MM.1S (cell line): ENCODE data around the gene PREX1.

Source experiments
- DNase-seq: peaks from one replicate; pipeline ENCODE4 v3.0.0-alpha.2; 2015
- H2AFZ ChIP-seq: fragments of 300-600 bp; sonication (generic); 2 replicates; pipeline ENCODE4 v1.6.0; 2016; ENCODE audit warnings: antibody characterized with exemption, low read length
- H3F3A ChIP-seq: fragments of 300-600 bp; sonication (generic); 2 replicates; pipeline ENCODE4 v1.6.1; 2016; ENCODE audit warnings: mild to moderate bottlenecking, antibody characterized with exemption, low read length, moderate library complexity, mixed read lengths; ENCODE audit not compliant: insufficient read depth
- H3K27ac ChIP-seq: fragments of 300-600 bp; sonication (generic); 2 replicates; pipeline ENCODE4 v1.5.1; 2016; ENCODE audit warnings: mild to moderate bottlenecking, low read length
- H3K27me3 ChIP-seq: fragments of 300-600 bp; sonication (generic); replicated peaks from 2 replicates; pipeline ENCODE4 v1.6.0; 2016; ENCODE audit warnings: low read length; ENCODE audit not compliant: insufficient read depth
- H3K36me3 ChIP-seq: fragments of 300-600 bp; sonication (generic); replicated peaks from 2 replicates; pipeline ENCODE4 v1.6.1; 2016; ENCODE audit warnings: mild to moderate bottlenecking, low read length, mixed read lengths; ENCODE audit not compliant: insufficient read depth
- H3K4me1 ChIP-seq: fragments of 300-600 bp; sonication (generic); 2 replicates; pipeline ENCODE4 v1.6.1; 2016; ENCODE audit warnings: low read length, mixed read lengths
- H3K4me2 ChIP-seq: fragments of 300-600 bp; sonication (generic); 2 replicates; pipeline ENCODE4 v1.6.0; 2016; ENCODE audit warnings: low read depth, low read length
- H3K4me3 ChIP-seq: fragments of 300-600 bp; sonication (generic); 2 replicates; pipeline ENCODE4 v1.5.1; 2016; ENCODE audit warnings: low read length, mixed read lengths
- H3K79me2 ChIP-seq: fragments of 300-600 bp; sonication (generic); 2 replicates; pipeline ENCODE4 v1.6.1; 2016; ENCODE audit warnings: mixed run types, low read length, mixed read lengths
- H3K9ac ChIP-seq: fragments of 300-600 bp; sonication (generic); 2 replicates; pipeline ENCODE4 v1.6.1; 2016; ENCODE audit warnings: low read length, mixed read lengths
- H3K9me2 ChIP-seq: fragments of 300-600 bp; sonication (generic); replicated peaks from 2 replicates; pipeline ENCODE4 v1.6.1; 2016; ENCODE audit warnings: mild to moderate bottlenecking, low read length, mixed read lengths; ENCODE audit not compliant: insufficient read depth
- H3K9me3 ChIP-seq: fragments of 300-600 bp; sonication (generic); replicated peaks from 2 replicates; pipeline ENCODE4 v1.6.1; 2016; ENCODE audit warnings: mild to moderate bottlenecking, low read length, mixed read lengths; ENCODE audit not compliant: insufficient read depth
- H4K20me1 ChIP-seq: fragments of 300-600 bp; sonication (generic); 2 replicates; pipeline ENCODE4 v1.6.1; 2016; ENCODE audit warnings: mild to moderate bottlenecking, low read length, moderate library complexity, mixed read lengths; ENCODE audit not compliant: insufficient read depth
- CTCF ChIP-seq: fragments of 300-600 bp; sonication (generic); IDR thresholded peaks from 2 replicates; pipeline ENCODE4 v1.5.1; 2016; ENCODE audit warnings: antibody characterized with exemption, low read length, mixed read lengths
- EZH2 ChIP-seq: fragments of 300-600 bp; sonication (generic); optimal IDR thresholded peaks from 2 replicates; pipeline ENCODE3; 2017; ENCODE audit warnings: low read depth, mild to moderate bottlenecking, antibody characterized with exemption, low read length, mixed read lengths
- EZH2phosphoT487 ChIP-seq: fragments of 300-600 bp; sonication (generic); IDR thresholded peaks from 2 replicates; pipeline ENCODE4 v1.6.1; 2018; ENCODE audit warnings: antibody characterized with exemption, low read length

The PREX1 gene

GRCh38 chr20:48682529-48683363 lies 145.1 kb downstream of the PREX1 start:
- Histone ChIP-seq H3K27ac (no peak overlapping the region), H3K9me2 (no peaks in the 10 kb centered on the region), H3K4me1 (peaks cover 11% of the 10 kb centered on the region), H3K4me2 (peak overlapping the region; percentile 46; the same call in 1 of the 2 replicates), H4K20me1 (no peaks in the 10 kb centered on the region), H3K36me3 (no peaks in the 10 kb centered on the region), H3F3A (no peaks in the 10 kb centered on the region), H3K4me3 (no peak overlapping the region), H3K9me3 (no peaks in the 10 kb centered on the region), H3K27me3 (no peaks in the 10 kb centered on the region), H3K9ac (no peak overlapping the region), H3K79me2 (no peaks in the 10 kb centered on the region), H2AFZ (peak overlapping the region; percentile 5)
- no peak for TF ChIP-seq EZH2phosphoT487
- no peak for TF ChIP-seq EZH2
- no peak for TF ChIP-seq CTCF
- peak; percentile 69 for DNase-seq

GRCh38 chr20:48681873-48682426 lies 145.8 kb downstream of the PREX1 start:
- Histone ChIP-seq H3K36me3 (no peaks in the 10 kb centered on the region), H3K27ac (no peak overlapping the region), H3K27me3 (no peaks in the 10 kb centered on the region), H3K9me3 (no peaks in the 10 kb centered on the region), H4K20me1 (no peaks in the 10 kb centered on the region), H3K9me2 (no peaks in the 10 kb centered on the region), H2AFZ (peak overlapping the region; percentile 5; the same call in 1 of the 2 replicates), H3K79me2 (no peaks in the 10 kb centered on the region), H3K4me3 (no peak overlapping the region), H3F3A (no peaks in the 10 kb centered on the region), H3K4me2 (no peak overlapping the region), H3K9ac (no peak overlapping the region), H3K4me1 (peaks cover 11% of the 10 kb centered on the region)
- TF ChIP-seq EZH2phosphoT487 (no peak), EZH2 (no peak), CTCF (no peak)
- no peak for DNase-seq

- no peak for DNase-seq
- H3K36me3 ChIP-seq: no peaks in the 10 kb centered on the region
- H3K27me3 ChIP-seq: no peaks in the 10 kb centered on the region
- no peak overlapping the region for H3K27ac ChIP-seq
- H4K20me1 ChIP-seq: no peaks in the 10 kb centered on the region
- TF ChIP-seq CTCF (no peak), EZH2phosphoT487 (no peak), EZH2 (no peak)
- H3K4me2 ChIP-seq: no peak overlapping the region
- no peaks in the 10 kb centered on the region for H3K79me2 ChIP-seq
- H3K4me1 ChIP-seq: peaks cover 11% of the 10 kb centered on the region
- H3F3A ChIP-seq: no peaks in the 10 kb centered on the region
- H3K9me2 ChIP-seq: no peaks in the 10 kb centered on the region
- H3K4me3 ChIP-seq: no peak overlapping the region
- H3K9ac ChIP-seq: no peak overlapping the region
- H2AFZ ChIP-seq: no peak overlapping the region
- H3K9me3 ChIP-seq: no peaks in the 10 kb centered on the region
Observed at GRCh38 chr20:48681201-48681872, 146.5 kb downstream of the PREX1 start.
